Esophagus squamous epithelium (tissue), 4 donors: ENCODE measurements around the gene DDX51.

Experiments
- POLR2A ChIP-seq, 4 donors: fragments of 450-650 bp; IDR thresholded peaks; one replicate each; pipeline ENCODE4 v1.6.1; 2017; ENCODE audit warnings: antibody characterized with exemption in 4 of 4, mild to moderate bottlenecking in 4 of 4, moderate library complexity in 3 of 4
- TF ChIP-seq, protein P1 (sequence below), 6 experiments: fragments of 450-650 bp in 4 of 6; fragments of 200-600 bp in 2 of 6; sonication (generic) in 2 of 6; IDR thresholded peaks; one replicate each; pipeline ENCODE4 v1.5.1; 2016 to 2019; ENCODE audit warnings: antibody characterized with exemption in 6 of 6, mild to moderate bottlenecking in 4 of 6, moderate library complexity in 4 of 6

DNA sequence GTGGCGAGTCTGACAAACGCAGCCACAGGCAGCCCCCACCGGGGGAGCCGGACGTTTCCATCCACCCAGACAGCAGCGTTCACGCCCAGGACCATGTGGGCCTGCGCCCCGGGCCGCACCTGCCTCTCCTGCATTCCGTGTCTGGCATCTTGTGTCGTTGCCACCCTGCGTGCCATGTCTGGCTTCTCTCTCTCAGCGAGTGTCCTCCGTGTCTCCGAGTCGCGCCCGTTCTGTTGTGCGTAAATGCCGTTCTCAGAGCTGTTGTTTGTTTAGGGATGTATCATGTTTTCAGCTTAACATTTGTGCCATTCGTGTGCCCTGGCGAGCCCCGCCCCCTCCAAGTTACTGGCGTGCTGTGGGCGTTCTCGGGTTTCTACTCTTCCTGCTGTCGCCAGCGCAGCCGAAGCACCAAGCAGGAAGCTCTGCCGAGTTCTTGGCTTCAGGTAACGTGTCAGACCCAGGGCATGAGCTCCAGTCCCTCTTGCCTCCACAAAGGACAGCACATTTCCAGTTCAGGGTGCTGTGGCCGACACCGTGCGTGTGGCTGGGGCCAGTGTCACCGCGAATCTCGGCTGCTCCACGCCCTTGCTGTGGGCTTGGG lies 34.8 kb upstream of the DDX51 start:
- TF ChIP-seq POLR2A (IDR thresholded peaks at IDR 0.05) = no peak
- TF ChIP-seq, protein P1, sequence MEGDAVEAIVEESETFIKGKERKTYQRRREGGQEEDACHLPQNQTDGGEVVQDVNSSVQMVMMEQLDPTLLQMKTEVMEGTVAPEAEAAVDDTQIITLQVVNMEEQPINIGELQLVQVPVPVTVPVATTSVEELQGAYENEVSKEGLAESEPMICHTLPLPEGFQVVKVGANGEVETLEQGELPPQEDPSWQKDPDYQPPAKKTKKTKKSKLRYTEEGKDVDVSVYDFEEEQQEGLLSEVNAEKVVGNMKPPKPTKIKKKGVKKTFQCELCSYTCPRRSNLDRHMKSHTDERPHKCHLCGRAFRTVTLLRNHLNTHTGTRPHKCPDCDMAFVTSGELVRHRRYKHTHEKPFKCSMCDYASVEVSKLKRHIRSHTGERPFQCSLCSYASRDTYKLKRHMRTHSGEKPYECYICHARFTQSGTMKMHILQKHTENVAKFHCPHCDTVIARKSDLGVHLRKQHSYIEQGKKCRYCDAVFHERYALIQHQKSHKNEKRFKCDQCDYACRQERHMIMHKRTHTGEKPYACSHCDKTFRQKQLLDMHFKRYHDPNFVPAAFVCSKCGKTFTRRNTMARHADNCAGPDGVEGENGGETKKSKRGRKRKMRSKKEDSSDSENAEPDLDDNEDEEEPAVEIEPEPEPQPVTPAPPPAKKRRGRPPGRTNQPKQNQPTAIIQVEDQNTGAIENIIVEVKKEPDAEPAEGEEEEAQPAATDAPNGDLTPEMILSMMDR (IDR thresholded peaks at IDR 0.05) = no peak
